Endothelial cell of umbilical vein (primary cell): ENCODE measurements around the gene LRP2BP. TPM values are rescaled to one million over a fixed set of nuclear protein-coding genes. Genes with fewer than 3 reads are reported as not detected.

ENCODE experiments used
- BruUV-seq: library from RNA; stranded (reverse); fragments of 400-500 nt; replicated peaks from 2 replicates; lab custom pipeline; 2021; lab: Mats Ljungman, UMichigan
- CTCF ChIA-PET: fragments of 300-600, 350-600 bp; sonication (Branson Sonifier 250); formaldehyde crosslinking; loops from one replicate; lab custom pipeline; 2021; ENCODE audit warnings: antibody characterized with exemption, inconsistent platforms; lab: Charles Lee
- POLR2A ChIA-PET: fragments of 300-600, 350-600 bp; sonication (Branson Sonifier 250); formaldehyde crosslinking; loops from one replicate; lab custom pipeline; 2021; ENCODE audit warnings: antibody characterized with exemption, inconsistent platforms; lab: Charles Lee
- DNase-seq: peaks from one replicate; pipeline ENCODE4 v3.0.0-alpha.2; 2011; ENCODE audit warnings: low read depth, low spot score
- FAIRE-seq: peaks from 2 replicates; lab custom pipeline; 2011; peaks lifted over from hg19 to GRCh38; lab: Jason Lieb, UNC
- H2AFZ ChIP-seq: 2 replicates; pipeline ENCODE4 v1.6.0; 2012; ENCODE audit warnings: low read depth, low read length, control low read depth, inconsistent platforms
- H3K27ac ChIP-seq: 2 replicates; pipeline ENCODE4 v1.5.1; 2011; ENCODE audit warnings: low read depth, mild to moderate bottlenecking, control low read depth, low read length, moderate library complexity; ENCODE audit not compliant: insufficient read depth
- H3K27me3 ChIP-seq, 2 experiments: 2 replicates each; pipeline versions ENCODE4 v1.6.0 to v1.6.1; 2011; ENCODE audit warnings: low read length in 2 of 2, mixed read lengths in 1 of 2; ENCODE audit not compliant: control insufficient read depth in 2 of 2, insufficient read depth in 2 of 2
- H3K36me3 ChIP-seq, 2 experiments: 2 replicates in 1 of 2; 3 replicates in 1 of 2; pipeline ENCODE4 v1.5.1; 2011; ENCODE audit warnings: low read length in 2 of 2, mild to moderate bottlenecking in 1 of 2, moderate library complexity in 1 of 2; ENCODE audit not compliant: control insufficient read depth in 2 of 2, insufficient read depth in 2 of 2; ENCODE audit errors: extremely low read depth in 1 of 2
- H3K4me1 ChIP-seq: 3 replicates; pipeline ENCODE4 v1.5.1; 2011; ENCODE audit warnings: mild to moderate bottlenecking, low read length; ENCODE audit not compliant: control insufficient read depth, insufficient read depth; ENCODE audit errors: extremely low read depth
- H3K4me2 ChIP-seq: 2 replicates; pipeline ENCODE4 v1.6.1; 2011; ENCODE audit warnings: low read length, control low read depth, mixed read lengths; ENCODE audit not compliant: insufficient read depth
- H3K4me3 ChIP-seq, 3 experiments: fragments of 200-600 bp in 1 of 3; sonication (generic), shearing (Covaris generic) in 1 of 3; replicated peaks in 1 of 3; 2 replicates each; pipeline ENCODE4 v1.5.1; 2011 to 2016; ENCODE audit warnings: control low read depth in 3 of 3, low read length in 3 of 3, mild to moderate bottlenecking in 2 of 3, inconsistent platforms in 1 of 3, low read depth in 1 of 3, moderate library complexity in 1 of 3; ENCODE audit not compliant: insufficient read depth in 1 of 3
- H3K79me2 ChIP-seq: 2 replicates; pipeline ENCODE4 v1.6.0; 2012; ENCODE audit warnings: low read length, inconsistent platforms; ENCODE audit not compliant: control insufficient read depth, insufficient read depth
- H3K9ac ChIP-seq: replicated peaks from 2 replicates; pipeline ENCODE3; 2011; ENCODE audit warnings: low read length, control low read depth; ENCODE audit not compliant: insufficient read depth; ENCODE audit errors: extremely low read depth
- H3K9me1 ChIP-seq: replicated peaks from 3 replicates; pipeline ENCODE4 v1.6.0; 2011; ENCODE audit warnings: mild to moderate bottlenecking, low read length; ENCODE audit not compliant: control insufficient read depth, insufficient read depth; ENCODE audit errors: extremely low read depth
- H3K9me3 ChIP-seq: replicated peaks from 2 replicates; pipeline ENCODE4 v1.5.1; 2012; ENCODE audit warnings: low read length, inconsistent platforms; ENCODE audit not compliant: control insufficient read depth, insufficient read depth
- H4K20me1 ChIP-seq: replicated peaks from 2 replicates; pipeline ENCODE3; 2011; ENCODE audit warnings: mild to moderate bottlenecking, low read length; ENCODE audit not compliant: control insufficient read depth, insufficient read depth; ENCODE audit errors: extremely low read depth
- CTCF ChIP-seq, 2 donors: IDR thresholded peaks; 1 replicate in 1 of 2; 2 replicates in 1 of 2; pipeline ENCODE4 v1.5.1; 2011; ENCODE audit warnings: low read length in 2 of 2, mild to moderate bottlenecking in 2 of 2, moderate library complexity in 2 of 2, control low read depth in 1 of 2, inconsistent platforms in 1 of 2, low read depth in 1 of 2; ENCODE audit not compliant: insufficient read depth in 1 of 2; ENCODE audit errors: extremely low read depth in 1 of 2
- EZH2 ChIP-seq: IDR thresholded peaks from 2 replicates; pipeline ENCODE4 v1.6.1; 2012; ENCODE audit warnings: borderline replicate concordance, low read depth, mild to moderate bottlenecking, moderate library complexity, low read length, inconsistent platforms; ENCODE audit not compliant: severe bottlenecking
- FOS ChIP-seq: IDR thresholded peaks from 2 replicates; pipeline ENCODE4 v1.6.1; 2011; ENCODE audit warnings: mild to moderate bottlenecking, low read length, moderate library complexity, borderline replicate concordance; ENCODE audit not compliant: insufficient read depth
- GATA2 ChIP-seq: IDR thresholded peaks from 2 replicates; pipeline ENCODE4 v1.7.0; 2011; ENCODE audit warnings: low read depth, mild to moderate bottlenecking, moderate library complexity, mixed read lengths, low read length; ENCODE audit not compliant: insufficient read length, insufficient read depth
- JUN ChIP-seq: IDR thresholded peaks from 2 replicates; pipeline ENCODE4 v1.6.1; 2011; ENCODE audit warnings: borderline replicate concordance, low read depth; ENCODE audit not compliant: insufficient read length, insufficient read depth
- MAX ChIP-seq: IDR thresholded peaks from 2 replicates; pipeline ENCODE4 v1.6.1; 2011; ENCODE audit not compliant: insufficient read depth, insufficient read length
- MYC ChIP-seq: IDR thresholded peaks from one replicate; pipeline ENCODE4 v1.6.1; 2011; ENCODE audit warnings: mild to moderate bottlenecking, low read depth, low read length
- POLR2A ChIP-seq: IDR thresholded peaks from 2 replicates; pipeline ENCODE4 v1.6.1; 2012; ENCODE audit warnings: low read depth, mild to moderate bottlenecking, control low read depth, low read length
- POLR2AphosphoS5 ChIP-seq: IDR thresholded peaks from 2 replicates; pipeline ENCODE4 v1.6.1; 2012; ENCODE audit warnings: low read depth, mild to moderate bottlenecking, control low read depth, low read length, moderate library complexity; ENCODE audit not compliant: insufficient read depth
- dilution Hi-C: fragments of 300-500 bp; cut with MboI; formaldehyde crosslinking; loops from one replicate; pipeline ENCODE4 v1.15.0; 2019; ENCODE audit warnings: low sequenced_read_pairs; ENCODE audit not compliant: extremely low pct_ligation_motif_present
- intact Hi-C: fragments of 100-400 bp; cut with micrococcal nuclease; formaldehyde crosslinking; loops from one replicate; pipeline ENCODE4 v1.10.0; 2022
- polyA plus RNA-seq, 4 experiments: library from polyadenylated mRNA; depleted of rRNA in 3 of 4; stranded (reverse) in 3 of 4; unstranded in 1 of 4; fragments of >200 nt; gene quantifications; 2 replicates each; pipeline versions ENCODE4 v1.2.1 to v1.2.3, GENCODE V29; 2011 to 2012; ENCODE audit warnings: missing spikeins in 1 of 4
- total RNA-seq: library from RNA; stranded (reverse); gene quantifications from 2 replicates; pipeline ENCODE4 v1.2.3, GENCODE V29; 2021

The LRP2BP gene
- total and polyA plus RNA-seq, 2 donors (not counting 3 experiments of a cell fraction or from before 2014, with no cell fraction given) = 0.18 to 0.53 TPM

- CTCF ChIA-PET = interaction anchor here (1.0 kb wide), 1 partner anchor 10 kb away, joined by 3 read pairs; no protein-coding TSS in a partner anchor
- no TSS peak for BruUV-seq
- no peaks in the 10 kb centered on the region for H3K9me1 ChIP-seq
- H3K4me1 ChIP-seq = peaks cover 19% of the 10 kb centered on the region
- POLR2A ChIA-PET = no interaction called here
- peak; percentile 57 for DNase-seq
- H3K9ac ChIP-seq = peak overlapping the region; percentile 2
- no peak overlapping the region for H3K4me3 ChIP-seq
- H2AFZ ChIP-seq = peak overlapping the region; percentile 7
- peak overlapping the region; percentile 64 for H3K4me2 ChIP-seq
- intact Hi-C loops = loop anchor here (2.0 to 10.0 kb wide), 2 partner anchors 53 to 251 kb away; partner anchors contain the start of gene ANKRD37
- no peaks in the 10 kb centered on the region for H3K9me3 ChIP-seq
- peak; percentile 85 for FAIRE-seq
- no peaks in the 10 kb centered on the region for H3K79me2 ChIP-seq
- H3K27ac ChIP-seq = peak overlapping the region; percentile 62
- dilution Hi-C loops = no loop called here
- TF ChIP-seq MAX = no peak
- TF ChIP-seq GATA2 = peak; percentile 84
- H4K20me1 ChIP-seq = no peaks in the 10 kb centered on the region
- peaks cover 0 to 2% of the 10 kb centered on the region in 2 experiments for H3K36me3 ChIP-seq
- no peaks in the 10 kb centered on the region for H3K27me3 ChIP-seq
Measured at GRCh38 chr4:185343726-185344581, 51.8 kb downstream of the LRP2BP start.

- DNase-seq = no peak
- no peak for FAIRE-seq
Measured at GRCh38 chr4:185341841-185342240, 53.9 kb downstream of the LRP2BP start.

More at GRCh38 chr4:185341841-185342240, 53.9 kb downstream of the LRP2BP start:
- no peaks in the 10 kb centered on the region for H3K27me3 ChIP-seq
- peaks cover 19% of the 10 kb centered on the region for H3K4me1 ChIP-seq
- no peaks in the 10 kb centered on the region for H3K9me3 ChIP-seq
- H3K27ac ChIP-seq = no peak overlapping the region
- no peak for TF ChIP-seq POLR2A
- no peak for TF ChIP-seq JUN
- no peak for TF ChIP-seq POLR2AphosphoS5
- TF ChIP-seq MAX = no peak
- TF ChIP-seq CTCF (IDR thresholded peaks at IDR 0.05; ENCODE audit: extremely low read depth in 1 of 2, insufficient read depth in 1 of 2, low read depth in 1 of 2, low read length in 2 of 2) = no peak
- TF ChIP-seq EZH2 = no peak
- no peak for TF ChIP-seq MYC
- TF ChIP-seq FOS = no peak
- TF ChIP-seq GATA2 = no peak
- no peaks in the 10 kb centered on the region for H3K9me1 ChIP-seq
- dilution Hi-C loops (no loop called here), intact Hi-C loops (loop anchor here (10.0 kb wide), 1 partner anchor 253 kb away; no protein-coding TSS in a partner anchor)
- ChIA-PET POLR2A (no interaction called here), CTCF (no interaction called here)
- no peak overlapping the region for H3K9ac ChIP-seq
- H4K20me1 ChIP-seq = no peaks in the 10 kb centered on the region
- no peaks in the 10 kb centered on the region for H3K79me2 ChIP-seq
- H3K4me2 ChIP-seq = no peak overlapping the region
- BruUV-seq = no TSS peak
- no peak overlapping the region for H3K4me3 ChIP-seq
- peaks cover 0 to 2% of the 10 kb centered on the region in 2 experiments for H3K36me3 ChIP-seq
- no peak overlapping the region for H2AFZ ChIP-seq
